Measurements from ENCODE around the gene TRRAP.

GRCh38 chr7:99027241-99027640 is 148.9 kb downstream of the TRRAP start:
- TF ChIP-seq CTCF (IDR thresholded peaks at IDR 0.05) (no peak), EP300 (IDR thresholded peaks at IDR 0.05) (no peak), POLR2A (IDR thresholded peaks at IDR 0.05) (no peak)
